ENCODE results near the gene ANKRD12. TPM values are rescaled to one million over a fixed set of nuclear protein-coding genes. Genes with fewer than 3 reads are reported as not detected.

ANKRD12 gene
- total RNA-seq, 4 donors from 2014 or later, result 43.5 to 59.7 (median 52.7) TPM

GRCh38 chr18:9135081-9135911, 1.3 kb upstream of the ANKRD12 start:
- H3K36me3 ChIP-seq, result peaks cover 0 to 10% (median 0%) of the 10 kb centered on the region in 3 donors
- DNase-seq (ENCODE audit: low spot score in 2 of 2), result no peak
- peak overlapping the region; percentile 69 to 96 (median 86) for H3K4me3 ChIP-seq
- no peak for TF ChIP-seq CTCF (IDR thresholded peaks at IDR 0.05)
- no peak for TF ChIP-seq POLR2A (IDR thresholded peaks at IDR 0.05)
- TF ChIP-seq EP300 (IDR thresholded peaks at IDR 0.05), result no peak
- WGBS, 2 donors, result 61 to 63% methylated on average over 12 of the region's 12 CpGs
- H3K9me3 ChIP-seq, result no peaks in the 10 kb centered on the region
- peak overlapping the region; percentile 91 to 100 (median 97) for H3K27ac ChIP-seq
- H3K27me3 ChIP-seq, result no peaks in the 10 kb centered on the region
- H3K4me1 ChIP-seq, result peaks cover 0 to 43% (median 18%) of the 10 kb centered on the region in 4 donors

- 0% methylated on average over 17 to 23 of the region's 33 CpGs for WGBS, 2 donors
- Histone ChIP-seq H3K9me3 (no peaks in the 10 kb centered on the region), H3K27ac (peak overlapping the region; percentile 91 to 100 (median 97)), H3K4me3 (peak overlapping the region; percentile 69 to 96 (median 86)), H3K4me1 (peaks cover 0 to 49% (median 23%) of the 10 kb centered on the region in 4 donors), H3K36me3 (peaks cover 0 to 10% (median 0%) of the 10 kb centered on the region in 3 donors), H3K27me3 (no peaks in the 10 kb centered on the region)
- no peak for DNase-seq (ENCODE audit: low spot score in 2 of 2)
- no peak for TF ChIP-seq EP300 (IDR thresholded peaks at IDR 0.05)
- TF ChIP-seq POLR2A (IDR thresholded peaks at IDR 0.05), result no peak
- no peak for TF ChIP-seq CTCF (IDR thresholded peaks at IDR 0.05)
These were observed 668 bp upstream of the ANKRD12 start for GRCh38 chr18:9135912-9136314.

- Histone ChIP-seq H3K4me3 (peak overlapping the region; percentile 69 to 96 (median 80)), H3K4me1 (peaks cover 0 to 64% (median 39%) of the 10 kb centered on the region in 4 donors), H3K27me3 (no peaks in the 10 kb centered on the region), H3K27ac (peak overlapping the region; percentile 91 to 100 (median 99)), H3K9me3 (no peaks in the 10 kb centered on the region), H3K36me3 (no peaks in the 10 kb centered on the region)
- DNase-seq (ENCODE audit: low spot score in 2 of 2), result peak; percentile 22 to 27
- 0% methylated on average over 15 to 39 of the region's 95 CpGs for WGBS, 2 donors
- TF ChIP-seq POLR2A (IDR thresholded peaks at IDR 0.05) (peak; percentile 36 to 46), CTCF (IDR thresholded peaks at IDR 0.05) (no peak), EP300 (IDR thresholded peaks at IDR 0.05) (peak in 1 of 2 donors; percentile 66)
These were observed 836 bp downstream of the ANKRD12 start for GRCh38 chr18:9137168-9138066.

- peak overlapping the region; percentile 69 to 100 (median 89) for H3K27ac ChIP-seq
- TF ChIP-seq POLR2A (IDR thresholded peaks at IDR 0.05) (no peak), EP300 (IDR thresholded peaks at IDR 0.05) (no peak), CTCF (IDR thresholded peaks at IDR 0.05) (no peak)
- DNase-seq (ENCODE audit: low spot score in 2 of 2), result no peak
- no peaks in the 10 kb centered on the region for H3K9me3 ChIP-seq
- H3K36me3 ChIP-seq, result no peaks in the 10 kb centered on the region
- H3K4me3 ChIP-seq, result peak overlapping the region in 2 of 4 donors; percentile 2 to 89
- H3K27me3 ChIP-seq, result no peaks in the 10 kb centered on the region
- WGBS, 2 donors, result 38 to 42% methylated on average over 7 of the region's 7 CpGs
- peaks cover 4 to 81% (median 46%) of the 10 kb centered on the region in 4 donors for H3K4me1 ChIP-seq
These were observed 2.9 kb downstream of the ANKRD12 start for GRCh38 chr18:9139400-9140039.

Data from tibial nerve (tissue), 4 donors.